ENCODE data around the gene KCTD15.
"Not testable (repeated sequence)": the region's sequence is repeated elsewhere in the genome, so short reads cannot be mapped to it uniquely, and the experiment has no call there.

Gene KCTD15

DNA sequence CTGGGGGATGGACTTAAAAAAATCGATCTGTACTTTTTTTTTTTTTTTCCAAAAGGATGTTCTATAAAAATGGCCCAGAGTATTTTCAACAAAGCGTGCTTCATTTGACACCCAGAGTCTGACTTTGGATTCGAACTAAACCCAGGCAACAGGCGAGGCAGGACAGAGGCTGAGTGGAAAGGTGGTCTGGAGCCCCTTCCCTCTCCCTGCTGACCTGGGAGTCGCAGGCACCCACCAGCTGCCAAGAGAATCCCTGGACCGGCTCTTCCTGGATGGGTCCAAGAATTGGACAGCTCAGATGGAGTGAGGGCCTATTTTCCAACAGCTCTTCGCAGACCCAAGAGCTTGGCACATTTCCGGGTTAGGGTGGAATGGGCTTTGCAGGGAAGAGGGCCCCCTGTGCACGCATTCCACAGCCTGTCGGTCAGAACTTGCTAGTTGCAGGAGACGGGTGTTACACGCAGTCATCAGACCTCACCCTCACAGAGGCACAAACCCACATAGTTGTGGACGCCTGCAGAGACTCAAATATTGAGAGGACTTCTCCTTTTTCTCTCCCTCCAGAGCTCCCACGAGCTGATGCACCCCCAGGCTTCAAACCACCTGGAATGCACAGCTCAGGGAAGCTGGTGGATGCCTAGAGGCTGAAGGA lies 15.2 kb downstream of the KCTD15 start:
- FAIRE-seq (no peak), DNase-seq (ENCODE audit: extremely low spot score, insufficient read length, low read depth) (no peak)

GRCh38 chr19:33812388-33813330 lies 16.0 kb downstream of the KCTD15 start:
- FAIRE-seq = no peak
- no peak for DNase-seq (ENCODE audit: extremely low spot score, insufficient read length, low read depth)

GRCh38 chr19:33813391-33814101 lies 16.9 kb downstream of the KCTD15 start:
- DNase-seq (ENCODE audit: extremely low spot score, insufficient read length, low read depth) = no peak
- FAIRE-seq = no peak

DNA sequence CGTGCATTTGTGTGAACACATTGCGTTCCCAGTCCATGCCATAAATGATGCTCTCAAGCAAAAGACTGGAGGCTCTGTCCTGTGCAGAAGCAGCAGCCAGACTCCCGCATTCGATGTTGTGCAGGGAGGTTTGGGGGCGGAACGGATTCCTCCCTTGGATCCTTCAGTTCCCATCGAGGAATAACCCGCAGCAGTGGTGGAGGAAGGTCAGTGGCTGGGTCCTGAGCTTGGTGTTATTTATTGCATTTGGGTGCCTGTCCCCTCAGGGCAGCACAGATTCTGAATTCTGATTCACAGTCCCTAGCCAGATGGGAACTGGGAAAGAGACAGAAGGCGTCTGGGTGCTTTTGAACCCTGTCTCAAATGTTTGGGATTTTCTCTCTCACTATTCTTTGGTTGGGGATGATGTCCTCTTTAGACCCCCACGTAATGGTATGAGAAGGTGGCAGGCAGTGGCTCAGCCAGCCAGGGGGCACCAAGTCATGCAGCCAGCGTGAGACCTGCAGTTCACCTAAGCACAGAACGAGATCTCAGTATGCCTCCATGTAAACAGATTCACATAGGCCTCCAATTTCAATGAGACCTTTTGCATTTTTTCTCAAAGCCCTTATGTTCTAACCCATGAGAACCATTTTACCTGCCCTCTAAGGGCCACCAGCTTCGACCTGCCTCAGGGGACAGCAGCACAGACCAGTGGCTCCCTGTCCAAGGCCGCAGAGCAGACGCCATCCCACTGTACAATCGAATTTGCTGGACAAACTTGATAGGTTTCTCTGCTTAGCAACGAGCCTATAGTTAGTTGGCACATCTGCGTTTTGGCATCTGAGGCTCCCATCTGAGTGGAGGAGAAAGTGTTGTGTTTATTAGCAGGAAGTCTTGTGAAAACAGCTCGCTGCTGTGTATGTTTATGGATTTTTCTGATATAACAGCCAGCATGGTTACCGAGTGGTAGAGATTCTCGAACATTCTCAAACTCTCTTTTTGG lies 17.8 kb downstream of the KCTD15 start:
- no peak for FAIRE-seq

DNA sequence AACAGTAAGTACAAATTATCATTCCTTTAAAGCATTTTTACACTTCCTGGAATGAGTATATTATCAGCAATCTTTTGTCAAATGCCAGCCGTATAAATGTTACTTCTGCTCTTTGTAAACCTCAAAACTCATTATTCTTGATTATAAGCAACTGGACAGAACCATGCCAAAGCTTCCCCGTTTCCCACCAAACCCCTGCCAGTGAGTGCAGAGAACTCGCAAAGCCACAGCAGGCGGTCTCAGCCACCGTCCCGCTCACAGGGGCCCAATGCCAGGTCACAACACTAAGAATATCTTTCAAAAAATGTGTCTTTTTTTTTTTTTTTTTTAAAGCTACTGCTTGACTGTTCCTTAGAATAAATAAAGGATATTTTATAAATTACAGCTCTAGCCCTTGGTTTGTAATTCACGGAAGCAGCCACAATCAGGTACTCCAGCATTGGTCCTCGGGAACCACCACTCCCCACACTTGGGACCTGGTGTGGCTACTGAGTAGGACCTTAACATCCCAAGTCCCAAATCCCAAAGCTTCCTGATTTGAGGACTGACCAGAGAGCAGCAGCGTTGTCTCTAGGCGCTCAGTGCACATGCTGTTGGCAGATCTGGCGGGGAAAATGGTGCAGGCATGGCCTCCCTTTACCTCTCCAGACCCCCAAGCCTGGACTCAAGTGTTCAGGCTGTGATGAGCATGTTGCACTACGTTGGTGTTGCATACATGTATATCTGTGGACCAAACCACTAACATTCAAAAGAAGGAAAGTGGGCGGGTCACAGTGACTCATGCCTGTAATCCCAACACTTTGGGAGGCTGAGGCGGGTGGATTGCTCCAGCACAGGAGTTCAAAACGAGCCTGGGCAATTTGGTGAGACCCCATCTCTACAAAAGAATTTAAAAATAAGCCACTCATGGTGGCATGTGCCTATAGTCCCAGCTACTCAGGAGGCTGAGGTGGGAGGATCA lies 19.0 kb downstream of the KCTD15 start:
- FAIRE-seq (no peak), DNase-seq (ENCODE audit: extremely low spot score, insufficient read length, low read depth) (no peak)

More for the DNA sequence above, 17.8 kb downstream of the KCTD15 start:
- DNase-seq (ENCODE audit: extremely low spot score, insufficient read length, low read depth) = no peak

DNA sequence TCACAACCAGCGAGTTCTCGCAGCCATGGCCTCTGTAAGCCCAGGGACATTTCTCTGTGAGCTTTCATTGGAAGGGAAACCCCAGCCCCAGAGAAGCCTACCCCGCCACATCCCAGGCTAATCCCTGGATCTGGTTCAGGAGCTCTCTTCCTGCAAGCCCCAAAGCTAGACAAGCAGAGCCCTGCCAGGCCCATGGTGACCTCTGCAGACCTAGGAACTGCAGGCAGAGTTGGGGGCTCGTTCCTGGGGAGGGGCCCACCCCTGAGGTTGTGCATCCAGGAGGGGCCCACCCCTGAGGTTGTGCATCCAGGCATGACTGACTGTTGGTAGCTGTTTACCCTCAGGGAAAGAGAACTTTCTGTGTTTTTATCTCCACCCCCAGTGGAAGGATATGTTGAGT lies 21.7 kb downstream of the KCTD15 start:
- DNase-seq (ENCODE audit: extremely low spot score, insufficient read length, low read depth) = no peak
- no peak for FAIRE-seq

DNA sequence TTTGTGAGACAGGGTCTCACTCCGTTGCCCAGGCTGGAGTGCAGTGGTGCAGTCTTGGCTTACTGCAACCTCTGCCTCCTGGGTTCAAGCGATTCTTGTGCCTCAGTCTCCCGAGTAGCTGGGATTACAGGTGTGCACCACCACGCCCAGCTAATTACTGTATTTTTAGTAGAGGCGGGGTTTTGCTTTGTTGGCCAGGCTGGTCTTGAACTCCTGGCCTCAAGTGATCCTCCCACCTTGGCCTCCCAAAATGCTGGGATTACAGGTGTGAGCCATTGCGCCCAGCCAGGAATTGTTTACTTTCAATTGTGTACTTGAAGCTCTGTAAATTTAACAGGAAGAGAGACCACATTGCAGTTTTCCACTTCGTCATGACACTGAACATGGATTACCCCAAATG lies 22.4 kb downstream of the KCTD15 start:
- not testable (repeated sequence) for FAIRE-seq; DNase-seq (ENCODE audit: extremely low spot score, insufficient read length, low read depth)

DNA sequence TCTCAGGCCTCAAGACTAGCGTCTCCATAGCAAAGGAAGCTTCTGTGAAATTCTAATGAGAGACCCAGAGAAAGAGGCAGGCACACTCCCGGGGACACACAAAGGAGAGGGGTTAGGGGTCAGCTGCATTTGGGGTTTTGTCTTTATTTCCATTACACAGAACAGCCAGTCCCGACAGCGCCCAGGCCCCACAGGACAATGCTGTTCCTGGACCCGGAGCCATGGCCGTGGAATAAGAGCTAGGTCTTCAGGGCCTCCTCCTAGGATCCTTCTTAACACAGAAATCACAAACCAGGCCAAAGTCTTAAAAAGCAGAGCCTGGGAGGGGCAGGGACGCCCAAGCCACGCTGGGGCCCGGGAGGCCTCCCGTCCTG lies 22.8 kb downstream of the KCTD15 start:
- no peak for DNase-seq (ENCODE audit: extremely low spot score, insufficient read length, low read depth)
- no peak for FAIRE-seq

DNA sequence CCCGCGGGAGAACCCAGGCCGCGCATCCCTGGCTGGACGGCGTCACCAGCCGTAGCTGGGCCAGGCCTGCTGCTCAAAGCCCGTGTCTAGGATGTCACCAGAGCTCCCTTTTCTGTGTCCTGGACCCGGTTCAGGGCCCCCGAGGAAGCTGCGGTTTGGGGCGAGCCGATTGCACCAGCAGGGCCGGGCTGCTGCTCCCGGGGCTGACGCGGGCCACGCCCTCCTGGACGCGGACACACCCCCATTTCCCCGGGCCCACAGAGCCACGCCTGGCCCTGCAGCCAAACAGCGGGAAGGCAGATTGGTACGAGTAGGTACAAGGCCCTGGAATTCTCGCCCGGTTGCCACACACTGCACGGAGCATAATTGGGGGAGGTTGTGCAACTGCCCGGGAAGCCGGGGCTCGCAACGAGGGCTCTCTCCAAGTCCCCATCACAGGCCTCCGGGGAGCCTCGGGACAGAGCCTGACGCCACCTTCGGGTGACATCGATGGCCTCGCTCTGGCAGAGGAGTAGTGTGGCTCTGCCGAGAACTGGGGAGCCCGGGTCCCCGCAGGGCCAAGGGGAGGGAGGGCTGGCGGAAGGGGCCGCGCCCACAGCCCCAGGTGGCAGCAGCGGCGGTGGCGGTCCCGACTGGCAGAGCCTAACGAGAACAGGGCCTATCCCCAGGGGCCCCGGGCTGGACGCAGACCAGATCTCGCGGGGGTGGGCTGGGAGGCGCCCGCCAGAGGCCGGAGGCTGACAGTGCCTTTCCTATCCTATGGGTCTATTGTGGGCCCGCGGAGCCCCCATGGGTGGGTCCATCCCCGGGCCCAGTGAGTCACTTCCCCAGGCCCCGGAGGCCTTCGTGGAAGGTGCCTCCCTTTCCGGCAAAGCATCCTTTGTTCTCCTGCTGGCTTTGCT lies 23.5 kb downstream of the KCTD15 start:
- FAIRE-seq = no peak

DNA sequence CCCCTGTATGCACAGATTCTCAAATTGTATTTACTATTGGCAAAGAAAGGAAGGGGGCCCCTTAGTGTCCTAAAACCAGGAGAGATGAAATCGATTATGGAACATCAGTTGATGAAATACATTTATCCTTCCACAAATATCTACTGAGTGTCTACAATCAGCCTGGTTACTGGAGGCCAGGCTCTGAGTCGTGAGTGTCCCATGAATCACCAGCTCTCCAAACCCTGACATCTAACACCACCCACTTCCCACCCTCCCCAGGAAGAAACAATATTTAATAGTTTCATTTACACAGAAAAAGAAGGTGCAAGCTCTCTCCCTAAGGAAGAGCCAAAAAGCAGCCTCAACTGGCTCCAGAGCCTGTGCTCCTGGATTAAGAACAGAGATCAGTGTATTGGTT lies 25.2 kb downstream of the KCTD15 start:
- DNase-seq (ENCODE audit: extremely low spot score, insufficient read length, low read depth) (no peak), FAIRE-seq (no peak)

More for the DNA sequence above, 23.5 kb downstream of the KCTD15 start:
- peak; percentile 33 for DNase-seq (ENCODE audit: extremely low spot score, insufficient read length, low read depth)

GRCh38 chr19:33823341-33823740 lies 26.7 kb downstream of the KCTD15 start:
- DNase-seq (ENCODE audit: extremely low spot score, insufficient read length, low read depth) (no peak), FAIRE-seq (no peak)

GRCh38 chr19:33825556-33825955 lies 28.9 kb downstream of the KCTD15 start:
- FAIRE-seq = no peak
- DNase-seq (ENCODE audit: extremely low spot score, insufficient read length, low read depth) = no peak

GRCh38 chr19:33826521-33826920 lies 29.9 kb downstream of the KCTD15 start:
- no peak for DNase-seq (ENCODE audit: extremely low spot score, insufficient read length, low read depth)
- FAIRE-seq = no peak

GRCh38 chr19:33828266-33829075 lies 31.8 kb downstream of the KCTD15 start:
- DNase-seq (ENCODE audit: extremely low spot score, insufficient read length, low read depth) (no peak), FAIRE-seq (no peak)

- FAIRE-seq = no peak
- DNase-seq (ENCODE audit: extremely low spot score, insufficient read length, low read depth) = no peak
These were observed 33.6 kb downstream of the KCTD15 start for GRCh38 chr19:33830264-33830663.

- FAIRE-seq = no peak
- DNase-seq (ENCODE audit: extremely low spot score, insufficient read length, low read depth) = no peak
These were observed 35.2 kb downstream of the KCTD15 start for GRCh38 chr19:33831825-33832224.

DNA sequence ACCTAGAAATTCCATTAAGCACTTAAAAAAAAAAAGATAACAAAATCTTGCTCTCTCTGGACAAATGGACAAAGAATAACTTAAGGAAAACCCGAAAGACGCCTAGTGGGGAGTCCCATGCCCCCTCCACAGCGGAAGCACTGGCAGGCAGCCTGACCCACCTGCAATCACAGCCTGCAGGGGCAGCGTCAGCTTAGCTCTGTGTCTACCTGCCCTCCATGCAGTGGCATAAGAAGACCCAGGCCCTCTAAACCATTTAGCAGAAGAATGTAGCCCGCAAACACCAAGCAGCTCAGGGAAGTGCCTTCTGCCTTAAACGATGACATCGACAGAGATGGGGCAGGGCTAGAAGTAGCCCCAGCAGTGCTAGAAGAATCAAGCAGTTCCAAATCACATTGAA lies 36.0 kb downstream of the KCTD15 start:
- DNase-seq (ENCODE audit: extremely low spot score, insufficient read length, low read depth) (no peak), FAIRE-seq (no peak)

Data from GM18507 (cell line).